ENCODE measurements around the gene CST9L.

DNA sequence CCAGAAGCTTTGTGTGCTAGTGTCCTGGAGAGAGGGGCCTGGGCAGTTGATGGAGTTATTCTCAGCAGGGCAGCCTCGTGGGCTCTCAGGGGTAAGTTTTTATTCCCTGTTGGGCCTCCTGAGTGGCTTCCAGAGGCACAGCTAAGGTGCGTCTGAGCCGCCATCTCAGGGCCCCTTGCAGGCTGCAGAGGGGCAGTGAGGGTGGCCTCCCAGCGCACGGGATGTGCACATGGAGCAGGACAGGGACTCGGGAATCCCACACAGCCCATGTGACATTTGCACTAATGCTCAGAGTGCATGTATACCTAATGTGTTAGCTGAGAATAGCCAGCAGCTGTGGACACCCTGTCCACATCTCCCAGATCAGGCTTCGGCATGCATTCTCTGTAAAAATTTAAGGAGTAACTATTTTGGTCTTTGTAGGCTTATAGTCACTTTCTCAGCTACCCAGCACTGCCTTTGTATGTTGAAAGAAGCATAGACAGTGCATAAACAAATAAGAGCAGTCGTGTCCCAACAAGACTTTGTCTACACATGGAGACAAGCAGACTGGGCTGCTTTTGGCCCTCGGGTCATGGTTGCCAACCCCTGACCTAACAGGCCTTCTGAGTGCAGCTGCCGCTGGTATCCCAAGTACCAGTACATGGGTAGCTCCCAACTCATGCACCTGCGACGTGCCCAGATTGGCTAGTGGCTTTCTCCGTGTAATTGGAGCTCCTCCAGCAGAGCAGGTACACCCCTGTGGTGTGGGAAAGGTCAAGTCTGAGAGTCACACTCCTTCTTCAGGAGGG lies 18.6 kb upstream of the CST9L start:
- TF ChIP-seq, protein P1, sequence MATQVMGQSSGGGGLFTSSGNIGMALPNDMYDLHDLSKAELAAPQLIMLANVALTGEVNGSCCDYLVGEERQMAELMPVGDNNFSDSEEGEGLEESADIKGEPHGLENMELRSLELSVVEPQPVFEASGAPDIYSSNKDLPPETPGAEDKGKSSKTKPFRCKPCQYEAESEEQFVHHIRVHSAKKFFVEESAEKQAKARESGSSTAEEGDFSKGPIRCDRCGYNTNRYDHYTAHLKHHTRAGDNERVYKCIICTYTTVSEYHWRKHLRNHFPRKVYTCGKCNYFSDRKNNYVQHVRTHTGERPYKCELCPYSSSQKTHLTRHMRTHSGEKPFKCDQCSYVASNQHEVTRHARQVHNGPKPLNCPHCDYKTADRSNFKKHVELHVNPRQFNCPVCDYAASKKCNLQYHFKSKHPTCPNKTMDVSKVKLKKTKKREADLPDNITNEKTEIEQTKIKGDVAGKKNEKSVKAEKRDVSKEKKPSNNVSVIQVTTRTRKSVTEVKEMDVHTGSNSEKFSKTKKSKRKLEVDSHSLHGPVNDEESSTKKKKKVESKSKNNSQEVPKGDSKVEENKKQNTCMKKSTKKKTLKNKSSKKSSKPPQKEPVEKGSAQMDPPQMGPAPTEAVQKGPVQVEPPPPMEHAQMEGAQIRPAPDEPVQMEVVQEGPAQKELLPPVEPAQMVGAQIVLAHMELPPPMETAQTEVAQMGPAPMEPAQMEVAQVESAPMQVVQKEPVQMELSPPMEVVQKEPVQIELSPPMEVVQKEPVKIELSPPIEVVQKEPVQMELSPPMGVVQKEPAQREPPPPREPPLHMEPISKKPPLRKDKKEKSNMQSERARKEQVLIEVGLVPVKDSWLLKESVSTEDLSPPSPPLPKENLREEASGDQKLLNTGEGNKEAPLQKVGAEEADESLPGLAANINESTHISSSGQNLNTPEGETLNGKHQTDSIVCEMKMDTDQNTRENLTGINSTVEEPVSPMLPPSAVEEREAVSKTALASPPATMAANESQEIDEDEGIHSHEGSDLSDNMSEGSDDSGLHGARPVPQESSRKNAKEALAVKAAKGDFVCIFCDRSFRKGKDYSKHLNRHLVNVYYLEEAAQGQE (IDR thresholded peaks at IDR 0.05): no peak
- TF ChIP-seq, protein P2, sequence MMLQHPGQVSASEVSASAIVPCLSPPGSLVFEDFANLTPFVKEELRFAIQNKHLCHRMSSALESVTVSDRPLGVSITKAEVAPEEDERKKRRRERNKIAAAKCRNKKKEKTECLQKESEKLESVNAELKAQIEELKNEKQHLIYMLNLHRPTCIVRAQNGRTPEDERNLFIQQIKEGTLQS (IDR thresholded peaks at IDR 0.05): no peak

Measured in liver (tissue), 2 donors.